Loucy (cell line): ENCODE data around the gene TLCD3B.

Experiments used
- EZH2phosphoT487 ChIP-seq: fragments of 200-600 bp; IDR thresholded peaks from 2 replicates; pipeline ENCODE4 v1.6.1; 2018; ENCODE audit warnings: antibody characterized with exemption, mild to moderate bottlenecking, moderate library complexity, borderline replicate concordance
- TF ChIP-seq, protein P1 (sequence below): fragments of 200-600 bp; sonication (generic); conservative IDR thresholded peaks from 2 replicates; pipeline ENCODE4 v1.5.1; 2014; ENCODE audit warnings: mild to moderate bottlenecking, antibody characterized with exemption, low read length

DNA sequence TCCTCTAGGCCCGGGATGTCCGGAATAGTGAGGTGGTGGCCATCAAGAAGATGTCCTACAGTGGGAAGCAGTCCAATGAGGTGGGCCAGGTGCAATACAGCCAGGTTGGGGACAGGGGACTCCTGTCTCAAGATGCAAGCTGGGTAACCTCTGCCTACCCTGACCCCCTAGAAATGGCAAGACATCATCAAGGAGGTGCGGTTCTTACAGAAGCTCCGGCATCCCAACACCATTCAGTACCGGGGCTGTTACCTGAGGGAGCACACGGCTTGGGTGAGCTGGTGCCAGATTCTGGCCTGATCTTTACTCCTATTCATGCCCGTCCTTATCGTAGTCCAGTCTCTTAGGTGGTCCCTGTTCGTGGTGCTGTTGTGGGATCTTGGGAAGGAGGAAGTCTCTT is 53.0 kb downstream of the TLCD3B start:
- no peak for TF ChIP-seq EZH2phosphoT487
- TF ChIP-seq, protein P1, sequence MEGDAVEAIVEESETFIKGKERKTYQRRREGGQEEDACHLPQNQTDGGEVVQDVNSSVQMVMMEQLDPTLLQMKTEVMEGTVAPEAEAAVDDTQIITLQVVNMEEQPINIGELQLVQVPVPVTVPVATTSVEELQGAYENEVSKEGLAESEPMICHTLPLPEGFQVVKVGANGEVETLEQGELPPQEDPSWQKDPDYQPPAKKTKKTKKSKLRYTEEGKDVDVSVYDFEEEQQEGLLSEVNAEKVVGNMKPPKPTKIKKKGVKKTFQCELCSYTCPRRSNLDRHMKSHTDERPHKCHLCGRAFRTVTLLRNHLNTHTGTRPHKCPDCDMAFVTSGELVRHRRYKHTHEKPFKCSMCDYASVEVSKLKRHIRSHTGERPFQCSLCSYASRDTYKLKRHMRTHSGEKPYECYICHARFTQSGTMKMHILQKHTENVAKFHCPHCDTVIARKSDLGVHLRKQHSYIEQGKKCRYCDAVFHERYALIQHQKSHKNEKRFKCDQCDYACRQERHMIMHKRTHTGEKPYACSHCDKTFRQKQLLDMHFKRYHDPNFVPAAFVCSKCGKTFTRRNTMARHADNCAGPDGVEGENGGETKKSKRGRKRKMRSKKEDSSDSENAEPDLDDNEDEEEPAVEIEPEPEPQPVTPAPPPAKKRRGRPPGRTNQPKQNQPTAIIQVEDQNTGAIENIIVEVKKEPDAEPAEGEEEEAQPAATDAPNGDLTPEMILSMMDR = no peak
